ENCODE data around the gene PLVAP. TPM values are rescaled to one million over a fixed set of nuclear protein-coding genes. Genes with fewer than 3 reads are reported as not detected.

The PLVAP gene
- polyA plus RNA-seq (ENCODE audit: insufficient read length), result 68.7 TPM

GRCh38 chr19:17376935-17377600 lies at the start of gene PLVAP:
Gene PLVAP (minus strand): TSS chr19:17377342. CDS start chr19:17377288, 54 bp downstream.
- no peak for DNase-seq

GRCh38 chr19:17424743-17425365 lies 47.7 kb upstream of the PLVAP start:
- no peak for DNase-seq

GRCh38 chr19:17423429-17424208 lies 46.5 kb upstream of the PLVAP start:
- DNase-seq, result no peak

- DNase-seq, result no peak
These were observed 44.8 kb upstream of the PLVAP start for GRCh38 chr19:17421942-17422341.

GRCh38 chr19:17420475-17420924 lies 43.4 kb upstream of the PLVAP start:
- no peak for DNase-seq

- peak; percentile 100 for DNase-seq
These were observed 42.7 kb upstream of the PLVAP start, which contains the start of gene MVB12A for GRCh38 chr19:17419621-17420474. Gene MVB12A (plus strand): TSS chr19:17420047. CDS start chr19:17420136, 89 bp downstream.

GRCh38 chr19:17419154-17419620 lies 42.0 kb upstream of the PLVAP start:
- DNase-seq, result no peak

GRCh38 chr19:17418710-17419109 lies 41.6 kb upstream of the PLVAP start:
- no peak for DNase-seq

- no peak for DNase-seq
These were observed 38.0 kb upstream of the PLVAP start for GRCh38 chr19:17415121-17415520.

- no peak for DNase-seq
These were observed 37.0 kb upstream of the PLVAP start for GRCh38 chr19:17414097-17414496.

GRCh38 chr19:17411801-17412200 lies 34.7 kb upstream of the PLVAP start:
- DNase-seq, result no peak

- no peak for DNase-seq
These were observed 32.8 kb upstream of the PLVAP start for GRCh38 chr19:17409990-17410389.

- no peak for DNase-seq
These were observed 29.7 kb upstream of the PLVAP start for GRCh38 chr19:17406887-17407196.

GRCh38 chr19:17406046-17406886 lies 29.1 kb upstream of the PLVAP start:
- no peak for DNase-seq

- no peak for DNase-seq
These were observed 28.3 kb upstream of the PLVAP start, which contains the start of gene BST2 for GRCh38 chr19:17405250-17406045. Gene BST2 (minus strand): TSS chr19:17405630. CDS start chr19:17405575, 55 bp downstream.

GRCh38 chr19:17404621-17405249 lies 27.6 kb upstream of the PLVAP start:
- DNase-seq, result no peak

GRCh38 chr19:17404015-17404414 lies 26.9 kb upstream of the PLVAP start:
- DNase-seq, result no peak

GRCh38 chr19:17402982-17403855 lies 26.1 kb upstream of the PLVAP start:
- DNase-seq, result no peak

GRCh38 chr19:17401628-17402027 lies 24.5 kb upstream of the PLVAP start:
- DNase-seq, result no peak

Data from hindlimb muscle (tissue), 1 donor.